DND-41 (cell line): Measurements from ENCODE around the gene ABCA8.

Experiments used
- ATAC-seq: fragments of 200-7000 bp; cut with Tn5 transposase; 3 replicates; pipeline ENCODE4 v1.9.1; 2021; ENCODE audit warnings: low read depth; ENCODE audit not compliant: insufficient read depth
- DNase-seq: peaks from one replicate; pipeline ENCODE4 v3.0.0-alpha.2; 2020
- H2AFZ ChIP-seq: 2 replicates; pipeline ENCODE4 v1.6.0; 2012; ENCODE audit warnings: low read depth, low read length
- H3K27ac ChIP-seq: 2 replicates; pipeline ENCODE4 v1.5.1; 2012; ENCODE audit warnings: low read length, inconsistent platforms
- H3K27me3 ChIP-seq: fragments of 200-600 bp; sonication (generic); 2 replicates; pipeline ENCODE4 v1.6.0; 2012; ENCODE audit warnings: low read length, mild to moderate bottlenecking, inconsistent platforms; ENCODE audit not compliant: insufficient read depth, poor library complexity
- H3K36me3 ChIP-seq: 2 replicates; pipeline ENCODE4 v1.5.1; 2012; ENCODE audit warnings: low read length, inconsistent platforms; ENCODE audit not compliant: insufficient read depth
- H3K4me1 ChIP-seq: 2 replicates; pipeline ENCODE4 v1.5.1; 2012; ENCODE audit warnings: mild to moderate bottlenecking, low read length; ENCODE audit not compliant: insufficient read depth
- H3K4me2 ChIP-seq: 2 replicates; pipeline ENCODE4 v1.6.0; 2012; ENCODE audit warnings: mild to moderate bottlenecking, moderate library complexity, low read length, inconsistent platforms; ENCODE audit not compliant: insufficient read depth
- H3K4me3 ChIP-seq, 2 experiments: fragments of 200-600 bp in 1 of 2; shearing (Covaris generic) in 1 of 2; 2 replicates each; pipeline ENCODE4 v1.5.1; 2012 to 2016; ENCODE audit warnings: inconsistent platforms in 2 of 2, low read length in 2 of 2, mild to moderate bottlenecking in 2 of 2, low read depth in 1 of 2, moderate library complexity in 1 of 2
- H3K79me2 ChIP-seq: 2 replicates; pipeline ENCODE4 v1.6.0; 2012; ENCODE audit warnings: low read length, inconsistent platforms; ENCODE audit not compliant: insufficient read depth
- H3K9ac ChIP-seq: 2 replicates; pipeline ENCODE4 v1.6.0; 2012; ENCODE audit warnings: low read depth, mild to moderate bottlenecking, inconsistent platforms, low read length, moderate library complexity
- H3K9me3 ChIP-seq: 2 replicates; pipeline ENCODE4 v1.5.1; 2012; ENCODE audit warnings: low read length, moderate library complexity, mild to moderate bottlenecking, inconsistent platforms; ENCODE audit not compliant: insufficient read depth, severe bottlenecking
- H4K20me1 ChIP-seq: 2 replicates; pipeline ENCODE4 v1.6.0; 2012; ENCODE audit warnings: low read length; ENCODE audit not compliant: insufficient read depth
- CTCF ChIP-seq: IDR thresholded peaks from 2 replicates; pipeline ENCODE4 v1.5.1; 2012; ENCODE audit warnings: borderline replicate concordance, low read length, moderate library complexity, mild to moderate bottlenecking; ENCODE audit not compliant: poor library complexity, severe bottlenecking; ENCODE audit errors: extremely low read depth
- EZH2 ChIP-seq: IDR thresholded peaks from 3 replicates; pipeline ENCODE4 v1.6.1; 2012; ENCODE audit warnings: borderline replicate concordance, low read depth, mild to moderate bottlenecking, moderate library complexity, low read length, inconsistent platforms; ENCODE audit not compliant: severe bottlenecking

The ABCA8 gene

GRCh38 chr17:68910789-68911431 is 44.3 kb downstream of the ABCA8 start:
- no peaks in the 10 kb centered on the region for H4K20me1 ChIP-seq
- ATAC-seq (no peak), DNase-seq (no peak)
- no peaks in the 10 kb centered on the region for H3K4me1 ChIP-seq
- H3K79me2 ChIP-seq = no peaks in the 10 kb centered on the region
- no peak overlapping the region for H3K27ac ChIP-seq
- no peak overlapping the region for H3K9ac ChIP-seq
- H3K4me3 ChIP-seq = no peak overlapping the region
- H3K36me3 ChIP-seq = no peaks in the 10 kb centered on the region
- H3K9me3 ChIP-seq = no peaks in the 10 kb centered on the region
- no peak overlapping the region for H2AFZ ChIP-seq
- peaks cover 3% of the 10 kb centered on the region for H3K27me3 ChIP-seq
- TF ChIP-seq EZH2 (no peak), CTCF (no peak)
- H3K4me2 ChIP-seq = no peak overlapping the region

DNA sequence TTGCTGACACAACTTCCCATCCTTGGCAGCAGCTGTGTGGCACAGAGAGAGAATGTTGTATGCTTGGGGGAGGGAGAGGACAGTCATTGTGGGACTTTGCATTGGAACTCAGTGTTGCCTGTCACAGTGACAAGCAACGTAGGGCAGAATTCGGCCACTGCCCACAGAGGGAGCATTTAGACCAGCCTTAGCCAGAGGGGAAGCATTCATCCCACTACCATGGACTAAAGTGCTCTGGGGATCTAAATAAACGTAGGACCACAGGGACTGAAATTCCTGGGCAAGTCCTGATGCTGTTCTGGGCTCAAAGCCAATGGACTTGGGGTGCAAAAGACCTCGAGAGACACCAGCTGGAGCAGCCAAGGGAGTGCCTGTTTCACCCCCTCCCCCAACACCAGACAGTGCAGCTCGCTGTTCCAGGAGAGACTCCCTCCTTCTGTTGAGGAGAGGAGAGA is 44.9 kb downstream of the ABCA8 start:
- no peak for DNase-seq
- Histone ChIP-seq H3K4me3 (no peak overlapping the region), H3K27ac (no peak overlapping the region), H3K9ac (no peak overlapping the region), H4K20me1 (no peaks in the 10 kb centered on the region), H3K27me3 (peaks cover 3% of the 10 kb centered on the region), H3K4me1 (no peaks in the 10 kb centered on the region), H3K9me3 (no peaks in the 10 kb centered on the region), H3K4me2 (no peak overlapping the region), H2AFZ (no peak overlapping the region), H3K79me2 (no peaks in the 10 kb centered on the region), H3K36me3 (no peaks in the 10 kb centered on the region)
- no peak for ATAC-seq
- TF ChIP-seq EZH2 = no peak
- TF ChIP-seq CTCF = no peak

DNA sequence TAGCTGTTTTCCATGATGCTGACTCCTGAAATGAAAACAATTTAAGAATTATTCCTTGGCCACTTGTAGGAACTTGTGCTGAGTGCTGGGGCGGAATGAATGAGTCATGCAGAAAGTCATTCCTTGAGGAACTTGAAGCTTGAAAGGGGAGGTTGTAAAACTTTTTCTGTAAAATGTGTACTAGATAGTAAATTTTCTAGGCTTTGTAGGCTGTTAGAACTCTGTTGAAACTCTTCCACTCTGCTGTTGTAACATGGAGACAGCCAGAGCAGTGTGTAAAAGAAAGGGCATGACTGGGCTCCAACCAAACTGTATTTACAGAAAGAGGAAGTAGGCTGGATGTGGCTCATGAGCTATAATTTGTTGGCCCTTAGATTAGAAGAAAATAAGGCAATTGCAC is 46.1 kb downstream of the ABCA8 start:
- H4K20me1 ChIP-seq = no peaks in the 10 kb centered on the region
- H3K79me2 ChIP-seq = no peaks in the 10 kb centered on the region
- ATAC-seq = no peak
- DNase-seq = no peak
- H3K4me3 ChIP-seq = no peak overlapping the region
- H3K9ac ChIP-seq = no peak overlapping the region
- peaks cover 3% of the 10 kb centered on the region for H3K27me3 ChIP-seq
- no peaks in the 10 kb centered on the region for H3K36me3 ChIP-seq
- no peaks in the 10 kb centered on the region for H3K9me3 ChIP-seq
- H3K4me1 ChIP-seq = no peaks in the 10 kb centered on the region
- no peak overlapping the region for H2AFZ ChIP-seq
- TF ChIP-seq CTCF (no peak), EZH2 (no peak)
- no peak overlapping the region for H3K4me2 ChIP-seq
- H3K27ac ChIP-seq = no peak overlapping the region

- no peak overlapping the region for H3K4me3 ChIP-seq
- H2AFZ ChIP-seq = no peak overlapping the region
- no peak overlapping the region for H3K4me2 ChIP-seq
Measured at GRCh38 chr17:68908045-68908444, 47.1 kb downstream of the ABCA8 start.

More at GRCh38 chr17:68908045-68908444, 47.1 kb downstream of the ABCA8 start:
- Histone ChIP-seq H3K36me3 (no peaks in the 10 kb centered on the region), H3K4me1 (no peaks in the 10 kb centered on the region), H3K9ac (no peak overlapping the region), H3K27ac (no peak overlapping the region), H4K20me1 (no peaks in the 10 kb centered on the region), H3K79me2 (no peaks in the 10 kb centered on the region), H3K9me3 (no peaks in the 10 kb centered on the region), H3K27me3 (peaks cover 3% of the 10 kb centered on the region)
- DNase-seq (no peak), ATAC-seq (no peak)
- TF ChIP-seq EZH2 = no peak
- TF ChIP-seq CTCF = no peak
